Type B pancreatic cell (in vitro differentiated cells): ENCODE results near the gene TMEM256. TPM values are rescaled to one million over a fixed set of nuclear protein-coding genes. Genes with fewer than 3 reads are reported as not detected.
A peak's percentile ranks its signal among the peaks of the same experiment; 100 is the strongest.

Source experiments
- DNase-seq: peaks from one replicate; pipeline ENCODE4 v3.0.0; 2021; ENCODE audit warnings: mixed read lengths; ENCODE audit not compliant: unreplicated experiment; ENCODE audit errors: extremely low spot score
- H3K27ac Mint-ChIP-seq: 2 replicates; pipeline ENCODE4 v1.8.0; 2021; ENCODE audit warnings: mild to moderate bottlenecking, mixed read lengths
- H3K27me3 Mint-ChIP-seq: 2 replicates; pipeline ENCODE4 v1.8.0; 2021; ENCODE audit warnings: mixed read lengths
- H3K36me3 Mint-ChIP-seq: 2 replicates; pipeline ENCODE4 v1.8.0; 2021; ENCODE audit warnings: mixed read lengths
- H3K4me1 Mint-ChIP-seq: one replicate; pipeline ENCODE4 v1.8.0; 2021; ENCODE audit warnings: mixed read lengths; ENCODE audit not compliant: unreplicated experiment
- H3K4me3 Mint-ChIP-seq: 2 replicates; pipeline ENCODE4 v1.8.0; 2021; ENCODE audit warnings: mild to moderate bottlenecking, mixed read lengths
- H3K9me3 Mint-ChIP-seq: 2 replicates; pipeline ENCODE4 v1.8.0; 2021; ENCODE audit warnings: mixed read lengths
- total RNA-seq: library from RNA; stranded (reverse); gene quantifications from 2 replicates; pipeline ENCODE4 v1.2.1, GENCODE V29; 2021; ENCODE audit warnings: low replicate concordance
- TF ChIP-seq, protein P1 (sequence below): fragments of 200-600 bp; sonication (generic); conservative IDR thresholded peaks from 2 replicates; pipeline ENCODE4 v1.5.0; 2021; ENCODE audit warnings: antibody characterized with exemption, mild to moderate bottlenecking

The TMEM256 gene
- total RNA-seq, 1 donor from 2014 or later: 89.8 TPM

DNA sequence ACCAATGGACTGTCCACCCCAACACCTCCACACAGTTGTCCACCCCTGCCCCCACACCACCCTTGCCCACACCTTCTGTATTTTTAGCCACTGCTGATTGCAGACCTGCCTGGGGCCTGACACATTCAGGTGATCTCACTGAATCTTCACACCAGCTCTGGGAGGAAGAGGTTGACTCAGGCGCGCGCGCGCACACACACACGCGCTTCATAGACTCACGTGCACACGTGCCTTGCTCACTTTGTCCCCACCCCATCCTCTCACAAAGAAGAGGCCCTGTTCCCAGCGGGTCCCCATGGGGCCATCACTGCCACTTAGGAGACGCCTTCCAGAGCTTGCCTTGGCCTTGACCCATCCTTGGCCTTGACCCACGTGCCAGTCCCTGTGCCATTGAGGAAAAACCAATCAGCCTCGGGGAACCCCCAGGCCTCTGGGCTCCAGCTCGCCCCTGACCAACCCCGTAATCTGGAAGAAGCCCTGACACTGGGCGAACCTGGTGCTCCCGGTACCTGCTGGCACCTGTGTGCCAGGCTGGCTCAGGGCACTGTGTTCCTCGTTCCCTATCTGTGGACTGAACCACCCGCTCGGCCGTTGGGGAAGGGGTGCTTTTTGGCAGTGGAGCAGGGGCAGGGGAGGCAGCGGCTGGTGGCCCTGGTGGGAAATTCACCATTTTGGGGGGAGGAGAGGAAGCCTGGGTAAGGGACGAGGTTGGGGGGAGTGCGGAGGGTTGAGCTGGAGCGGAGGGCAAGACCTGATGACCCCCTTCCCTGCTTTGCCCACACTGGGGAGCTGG, 6.9 kb upstream of the TMEM256 start:
- Mint-ChIP-seq H3K27ac (no peak overlapping the region), H3K9me3 (no peaks in the 10 kb centered on the region)

GRCh38 chr17:7409716-7410115, 5.8 kb upstream of the TMEM256 start:
- Mint-ChIP-seq H3K4me1 (peaks cover 17% of the 10 kb centered on the region), H3K27me3 (peaks cover 4% of the 10 kb centered on the region), H3K9me3 (no peaks in the 10 kb centered on the region), H3K36me3 (peaks cover 15% of the 10 kb centered on the region), H3K27ac (peak overlapping the region; percentile 6), H3K4me3 (peak overlapping the region; percentile 5)
- TF ChIP-seq, protein P1, sequence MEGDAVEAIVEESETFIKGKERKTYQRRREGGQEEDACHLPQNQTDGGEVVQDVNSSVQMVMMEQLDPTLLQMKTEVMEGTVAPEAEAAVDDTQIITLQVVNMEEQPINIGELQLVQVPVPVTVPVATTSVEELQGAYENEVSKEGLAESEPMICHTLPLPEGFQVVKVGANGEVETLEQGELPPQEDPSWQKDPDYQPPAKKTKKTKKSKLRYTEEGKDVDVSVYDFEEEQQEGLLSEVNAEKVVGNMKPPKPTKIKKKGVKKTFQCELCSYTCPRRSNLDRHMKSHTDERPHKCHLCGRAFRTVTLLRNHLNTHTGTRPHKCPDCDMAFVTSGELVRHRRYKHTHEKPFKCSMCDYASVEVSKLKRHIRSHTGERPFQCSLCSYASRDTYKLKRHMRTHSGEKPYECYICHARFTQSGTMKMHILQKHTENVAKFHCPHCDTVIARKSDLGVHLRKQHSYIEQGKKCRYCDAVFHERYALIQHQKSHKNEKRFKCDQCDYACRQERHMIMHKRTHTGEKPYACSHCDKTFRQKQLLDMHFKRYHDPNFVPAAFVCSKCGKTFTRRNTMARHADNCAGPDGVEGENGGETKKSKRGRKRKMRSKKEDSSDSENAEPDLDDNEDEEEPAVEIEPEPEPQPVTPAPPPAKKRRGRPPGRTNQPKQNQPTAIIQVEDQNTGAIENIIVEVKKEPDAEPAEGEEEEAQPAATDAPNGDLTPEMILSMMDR: no peak
- DNase-seq: no peak

More for the DNA sequence above, 6.9 kb upstream of the TMEM256 start:
- no peak overlapping the region for H3K4me3 Mint-ChIP-seq
- H3K27me3 Mint-ChIP-seq: peaks cover 3% of the 10 kb centered on the region
- no peak for DNase-seq
- peaks cover 15% of the 10 kb centered on the region for H3K36me3 Mint-ChIP-seq
- peaks cover 16% of the 10 kb centered on the region for H3K4me1 Mint-ChIP-seq
- TF ChIP-seq, protein P1: no peak

DNA sequence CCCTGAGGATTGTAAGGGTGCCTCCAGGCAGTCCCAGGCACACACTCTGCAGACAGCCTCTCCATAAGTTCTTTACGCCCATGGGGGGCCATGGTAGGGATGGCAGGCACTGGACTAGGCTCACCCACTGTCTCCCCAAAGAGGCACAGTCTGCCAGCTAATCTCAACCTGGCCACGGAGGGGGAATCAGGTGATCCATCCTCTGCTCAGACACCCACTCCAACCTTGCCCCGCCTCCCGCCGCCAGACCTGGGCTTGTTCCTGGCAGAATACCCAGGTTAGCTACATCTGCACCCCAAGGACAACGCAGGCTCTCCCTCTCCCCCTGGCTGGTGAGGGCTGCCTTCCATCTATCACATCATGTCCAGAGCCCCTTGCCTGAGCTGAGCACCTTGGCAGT, 5.0 kb upstream of the TMEM256 start:
- Mint-ChIP-seq H3K36me3 (peaks cover 15% of the 10 kb centered on the region), H3K9me3 (no peaks in the 10 kb centered on the region), H3K27ac (no peak overlapping the region), H3K27me3 (peaks cover 4% of the 10 kb centered on the region), H3K4me3 (peak overlapping the region; percentile 64), H3K4me1 (peaks cover 17% of the 10 kb centered on the region)
- TF ChIP-seq, protein P1: no peak
- no peak for DNase-seq

- no peak overlapping the region for H3K27ac Mint-ChIP-seq
- peaks cover 17% of the 10 kb centered on the region for H3K4me1 Mint-ChIP-seq
- H3K27me3 Mint-ChIP-seq: peaks cover 4% of the 10 kb centered on the region
- peaks cover 15% of the 10 kb centered on the region for H3K36me3 Mint-ChIP-seq
- DNase-seq: no peak
- H3K9me3 Mint-ChIP-seq: no peaks in the 10 kb centered on the region
- TF ChIP-seq, protein P1: no peak
- H3K4me3 Mint-ChIP-seq: no peak overlapping the region
Observed at GRCh38 chr17:7408252-7408727, 4.4 kb upstream of the TMEM256 start.

DNA sequence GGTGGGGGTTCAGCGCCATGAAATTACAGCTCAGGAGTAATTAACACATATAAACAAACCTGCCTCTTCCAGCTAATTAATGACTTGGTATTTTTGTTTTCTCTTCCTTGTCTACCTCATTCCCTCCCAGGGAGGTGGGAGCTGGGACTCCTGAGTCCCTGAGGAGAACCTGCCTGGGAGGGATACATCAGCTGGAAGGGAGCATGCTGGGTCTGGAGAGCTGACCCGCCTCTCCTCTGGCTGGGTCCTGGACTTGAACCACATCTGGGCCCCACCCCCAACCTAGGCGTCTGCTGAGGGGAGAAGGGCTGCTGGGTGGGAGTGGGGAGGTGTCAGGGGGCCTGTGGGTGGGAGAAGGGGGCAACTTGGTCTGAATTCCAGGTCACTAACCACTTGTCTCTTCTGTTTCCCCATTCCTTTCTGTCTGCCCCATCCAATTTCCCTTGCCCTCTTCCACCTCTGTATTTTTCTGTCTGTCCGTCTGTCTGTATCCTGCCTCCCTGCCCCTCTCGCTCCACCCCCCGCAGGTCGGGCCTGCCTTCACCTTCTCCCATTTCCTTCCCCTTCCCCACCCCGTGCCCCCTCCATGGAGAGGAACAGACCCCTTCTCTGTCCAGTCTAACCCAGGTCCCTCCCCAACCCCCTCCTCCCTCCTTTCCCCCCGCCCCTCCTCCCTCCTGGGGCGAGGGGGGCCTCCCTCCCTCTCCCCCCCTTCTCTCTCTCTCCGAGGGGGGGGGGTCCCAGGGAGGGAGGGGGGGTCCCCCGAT, 3.8 kb upstream of the TMEM256 start, which contains the start of gene NLGN2:
Gene NLGN2 (plus strand): TSS at position 361 of the 767 bp plus-strand sequence. CDS start 411 bp downstream, outside the sequence.
- Mint-ChIP-seq H3K27ac (no peak within 1 kb of the TSS), H3K4me1 (peaks cover 17% of the 10 kb centered on the region), H3K4me3 (peak within 1 kb of the TSS; percentile 52)

More for the DNA sequence above, 3.8 kb upstream of the TMEM256 start, which contains the start of gene NLGN2:
- TF ChIP-seq, protein P1: no peak
- Mint-ChIP-seq H3K9me3 (no peaks in the 10 kb centered on the region), H3K36me3 (peaks cover 12% of the 10 kb centered on the region), H3K27me3 (peaks cover 4% of the 10 kb centered on the region)
- no peak for DNase-seq
